HG03280 (cell line): ENCODE data around the gene PRSS36.
A peak's percentile ranks its signal among the peaks of the same experiment; 100 is the strongest.
"Not testable (repeated sequence)": the region's sequence is repeated elsewhere in the genome, so short reads cannot be mapped to it uniquely, and the experiment has no call there.

Source experiments
- ATAC-seq: cut with Tn5 transposase; IDR thresholded peaks from one replicate; pipeline ENCODE4 v1.9.1; 2021; ENCODE audit warnings: mild to moderate bottlenecking, moderate library complexity; ENCODE audit not compliant: unreplicated experiment

The PRSS36 gene

GRCh38 chr16:31106509-31107464, 43.1 kb downstream of the PRSS36 start:
- no peak for ATAC-seq

GRCh38 chr16:31105677-31106213, 44.1 kb downstream of the PRSS36 start:
- no peak for ATAC-seq

GRCh38 chr16:31100876-31101641, 48.8 kb downstream of the PRSS36 start:
- not testable (repeated sequence) for ATAC-seq

GRCh38 chr16:31099860-31100638, 49.8 kb downstream of the PRSS36 start:
- ATAC-seq: no peak

- peak; percentile 79 for ATAC-seq
Measured at GRCh38 chr16:31094424-31095120, 55.3 kb downstream of the PRSS36 start, which contains the start of gene VKORC1. TSS of gene VKORC1 (minus strand) at chr16:31094797. CDS start at chr16:31094729, 68 bp downstream.

GRCh38 chr16:31094088-31094423, 55.8 kb downstream of the PRSS36 start:
- peak; percentile 7 for ATAC-seq

GRCh38 chr16:31093132-31093703, 56.6 kb downstream of the PRSS36 start:
- no peak for ATAC-seq

- no peak for ATAC-seq
Measured at GRCh38 chr16:31092330-31092729, 57.5 kb downstream of the PRSS36 start.

GRCh38 chr16:31090540-31090939, 59.3 kb downstream of the PRSS36 start:
- no peak for ATAC-seq

GRCh38 chr16:31089199-31089598, 60.7 kb downstream of the PRSS36 start:
- ATAC-seq: no peak
